ENCODE results near the gene TRIO.

GRCh38 chr5:14547666-14548065 is 404.5 kb downstream of the TRIO start:
- TF ChIP-seq FOXP2 (optimal IDR thresholded peaks at IDR 0.05; ENCODE audit: control extremely low read depth, extremely low read length, insufficient read depth) (no peak), POLR2AphosphoS5 (IDR thresholded peaks at IDR 0.05; ENCODE audit: borderline replicate concordance, low read depth, low read length) (no peak), EZH2 (IDR thresholded peaks at IDR 0.05) (no peak)
